ENCODE data around the gene CFAP91.

CFAP91 gene

GRCh38 chr3:119702530-119703527 lies at the start of gene CFAP91:
TSS of gene CFAP91 (plus strand) at chr3:119703022. CDS start at chr3:119703099, 77 bp downstream.
- peak; percentile 94 for DNase-seq

GRCh38 chr3:119653876-119654275 lies 48.9 kb upstream of the CFAP91 start:
- no peak for DNase-seq

- no peak for DNase-seq
Measured at GRCh38 chr3:119657887-119658702, 44.7 kb upstream of the CFAP91 start.

- no peak for DNase-seq
Measured at GRCh38 chr3:119658994-119659393, 43.8 kb upstream of the CFAP91 start.

GRCh38 chr3:119659606-119660291 lies 43.1 kb upstream of the CFAP91 start:
- DNase-seq = no peak

- DNase-seq = no peak
Measured at GRCh38 chr3:119660474-119661440, 42.1 kb upstream of the CFAP91 start, which contains the start of gene POPDC2. TSS of gene POPDC2 (minus strand) at chr3:119660589. CDS start at chr3:119660423, 166 bp downstream.

- DNase-seq = no peak
Measured at GRCh38 chr3:119662604-119663373, 40.0 kb upstream of the CFAP91 start.

- no peak for DNase-seq
Measured at GRCh38 chr3:119663885-119664284, 38.9 kb upstream of the CFAP91 start.

GRCh38 chr3:119664370-119664769 lies 38.5 kb upstream of the CFAP91 start:
- no peak for DNase-seq

GRCh38 chr3:119664850-119665379 lies 37.9 kb upstream of the CFAP91 start:
- no peak for DNase-seq

- DNase-seq = no peak
Measured at GRCh38 chr3:119665954-119666559, 36.8 kb upstream of the CFAP91 start.

- no peak for DNase-seq
Measured at GRCh38 chr3:119669906-119670570, 32.8 kb upstream of the CFAP91 start.

GRCh38 chr3:119672776-119673175 lies 30.0 kb upstream of the CFAP91 start:
- no peak for DNase-seq

- no peak for DNase-seq
Measured at GRCh38 chr3:119673875-119674274, 28.9 kb upstream of the CFAP91 start.

- no peak for DNase-seq
Measured at GRCh38 chr3:119675188-119675874, 27.5 kb upstream of the CFAP91 start.

GRCh38 chr3:119676020-119676419 lies 26.8 kb upstream of the CFAP91 start:
- no peak for DNase-seq

GRCh38 chr3:119676771-119677640 lies 25.8 kb upstream of the CFAP91 start, which contains the start of gene COX17:
TSS of gene COX17 (minus strand) at chr3:119677406. CDS start at chr3:119677310, 96 bp downstream.
- DNase-seq = peak; percentile 99

- no peak for DNase-seq
Measured at GRCh38 chr3:119677641-119677934, 25.2 kb upstream of the CFAP91 start.

All from DMS79 (cell line).